Measurements from ENCODE around the gene MOCS1. TPM values are rescaled to one million over a fixed set of nuclear protein-coding genes. Genes with fewer than 3 reads are reported as not detected.

Gene MOCS1
- total RNA-seq, 1 donor from 2014 or later = 3.8 TPM

DNA sequence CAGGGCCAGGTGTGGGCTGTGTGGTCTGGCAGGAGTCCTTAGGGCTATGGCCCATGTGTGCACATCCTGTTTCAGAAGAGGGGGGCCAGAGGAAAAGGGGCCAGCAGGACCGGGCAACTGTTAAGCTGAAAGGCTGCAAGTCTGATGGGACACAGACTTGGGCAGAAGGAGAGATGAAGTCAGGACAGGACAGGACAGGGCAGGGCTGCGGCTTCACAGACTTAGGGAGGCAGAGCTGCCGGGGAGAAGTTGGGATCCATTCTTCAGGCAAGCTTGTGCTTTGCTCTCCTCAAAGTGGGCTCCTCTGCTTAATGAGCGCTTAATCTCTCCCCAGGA is 28.7 kb downstream of the MOCS1 start:
- peaks cover 6% of the 10 kb centered on the region for H3K36me3 Mint-ChIP-seq
- no peaks in the 10 kb centered on the region for H3K4me1 Mint-ChIP-seq
- TF ChIP-seq, protein P1, sequence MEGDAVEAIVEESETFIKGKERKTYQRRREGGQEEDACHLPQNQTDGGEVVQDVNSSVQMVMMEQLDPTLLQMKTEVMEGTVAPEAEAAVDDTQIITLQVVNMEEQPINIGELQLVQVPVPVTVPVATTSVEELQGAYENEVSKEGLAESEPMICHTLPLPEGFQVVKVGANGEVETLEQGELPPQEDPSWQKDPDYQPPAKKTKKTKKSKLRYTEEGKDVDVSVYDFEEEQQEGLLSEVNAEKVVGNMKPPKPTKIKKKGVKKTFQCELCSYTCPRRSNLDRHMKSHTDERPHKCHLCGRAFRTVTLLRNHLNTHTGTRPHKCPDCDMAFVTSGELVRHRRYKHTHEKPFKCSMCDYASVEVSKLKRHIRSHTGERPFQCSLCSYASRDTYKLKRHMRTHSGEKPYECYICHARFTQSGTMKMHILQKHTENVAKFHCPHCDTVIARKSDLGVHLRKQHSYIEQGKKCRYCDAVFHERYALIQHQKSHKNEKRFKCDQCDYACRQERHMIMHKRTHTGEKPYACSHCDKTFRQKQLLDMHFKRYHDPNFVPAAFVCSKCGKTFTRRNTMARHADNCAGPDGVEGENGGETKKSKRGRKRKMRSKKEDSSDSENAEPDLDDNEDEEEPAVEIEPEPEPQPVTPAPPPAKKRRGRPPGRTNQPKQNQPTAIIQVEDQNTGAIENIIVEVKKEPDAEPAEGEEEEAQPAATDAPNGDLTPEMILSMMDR (IDR thresholded peaks at IDR 0.05; ENCODE audit: unreplicated experiment) = no peak
- H3K27ac Mint-ChIP-seq = no peak overlapping the region
- H3K9me3 Mint-ChIP-seq = no peaks in the 10 kb centered on the region
- H3K27me3 Mint-ChIP-seq (ENCODE audit: low read depth) = no peaks in the 10 kb centered on the region
- H3K4me3 Mint-ChIP-seq = no peak overlapping the region
- DNase-seq (ENCODE audit: low spot score in 2 of 2, unreplicated experiment in 2 of 2) = no peak

- Mint-ChIP-seq H3K27ac (no peak overlapping the region), H3K36me3 (peaks cover 6% of the 10 kb centered on the region), H3K27me3 (ENCODE audit: low read depth) (no peaks in the 10 kb centered on the region), H3K4me3 (no peak overlapping the region), H3K9me3 (no peaks in the 10 kb centered on the region), H3K4me1 (no peaks in the 10 kb centered on the region)
- TF ChIP-seq, protein P1 (IDR thresholded peaks at IDR 0.05; ENCODE audit: unreplicated experiment) = no peak
- DNase-seq (ENCODE audit: low spot score in 2 of 2, unreplicated experiment in 2 of 2) = no peak
Measured at GRCh38 chr6:39904946-39905639, 29.2 kb downstream of the MOCS1 start.

GRCh38 chr6:39903656-39904055 is 30.6 kb downstream of the MOCS1 start:
- no peak overlapping the region for H3K4me3 Mint-ChIP-seq
- H3K4me1 Mint-ChIP-seq = no peaks in the 10 kb centered on the region
- TF ChIP-seq, protein P1 (IDR thresholded peaks at IDR 0.05; ENCODE audit: unreplicated experiment) = no peak
- DNase-seq (ENCODE audit: low spot score in 2 of 2, unreplicated experiment in 2 of 2) = no peak
- H3K27ac Mint-ChIP-seq = no peak overlapping the region
- no peaks in the 10 kb centered on the region for H3K27me3 Mint-ChIP-seq (ENCODE audit: low read depth)
- H3K9me3 Mint-ChIP-seq = no peaks in the 10 kb centered on the region
- peaks cover 6% of the 10 kb centered on the region for H3K36me3 Mint-ChIP-seq

DNA sequence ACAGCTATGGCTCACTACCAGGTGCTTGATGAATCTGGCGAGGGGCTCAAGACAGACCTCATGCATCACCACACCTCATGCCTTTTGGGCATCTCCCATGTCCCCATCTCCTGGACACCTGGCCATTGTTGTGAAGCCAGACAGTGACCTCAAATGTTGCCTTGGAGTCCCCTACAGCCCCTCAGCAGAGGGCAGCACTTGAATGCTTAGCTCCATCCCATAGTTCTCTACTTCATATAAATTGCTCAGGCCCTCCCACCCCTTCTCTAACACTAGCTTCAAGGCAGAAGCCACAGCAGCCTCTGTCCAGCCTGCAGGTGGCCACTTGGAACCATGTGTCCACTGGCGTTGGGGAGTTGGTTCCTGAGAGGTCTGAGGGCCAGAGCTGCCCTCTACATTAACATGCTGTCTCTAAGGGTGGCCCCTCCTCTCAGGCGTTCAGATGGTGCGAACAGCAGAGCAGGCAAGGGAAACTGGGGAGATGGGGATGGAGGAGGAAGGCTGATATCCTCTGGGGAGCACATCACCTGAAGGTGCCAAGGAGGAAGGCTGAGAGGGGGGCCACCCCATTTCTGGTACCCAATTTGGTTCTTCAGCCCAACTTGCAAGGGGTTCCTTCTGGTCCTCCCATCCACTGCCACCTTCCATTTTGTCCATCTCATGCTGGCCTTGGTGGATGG is 31.3 kb downstream of the MOCS1 start:
- Mint-ChIP-seq H3K36me3 (peaks cover 6% of the 10 kb centered on the region), H3K9me3 (no peaks in the 10 kb centered on the region), H3K4me3 (no peak overlapping the region), H3K27ac (no peak overlapping the region), H3K27me3 (ENCODE audit: low read depth) (no peaks in the 10 kb centered on the region), H3K4me1 (no peaks in the 10 kb centered on the region)
- DNase-seq (ENCODE audit: low spot score in 2 of 2, unreplicated experiment in 2 of 2) = no peak
- TF ChIP-seq, protein P1 (IDR thresholded peaks at IDR 0.05; ENCODE audit: unreplicated experiment) = no peak

GRCh38 chr6:39902136-39902535 is 32.1 kb downstream of the MOCS1 start:
- DNase-seq (ENCODE audit: low spot score in 2 of 2, unreplicated experiment in 2 of 2) = no peak
- Mint-ChIP-seq H3K4me3 (no peak overlapping the region), H3K4me1 (no peaks in the 10 kb centered on the region), H3K36me3 (peaks cover 6% of the 10 kb centered on the region), H3K9me3 (no peaks in the 10 kb centered on the region), H3K27me3 (ENCODE audit: low read depth) (no peaks in the 10 kb centered on the region), H3K27ac (no peak overlapping the region)
- TF ChIP-seq, protein P1 (IDR thresholded peaks at IDR 0.05; ENCODE audit: unreplicated experiment) = no peak

Data from mesothelial cell of epicardium (in vitro differentiated cells).